Mammary epithelial cell (primary cell): Measurements from ENCODE around the gene PIGX.

Source experiments
- EZH2 ChIP-seq: IDR thresholded peaks from 2 replicates; pipeline ENCODE4 v1.6.1; 2012; ENCODE audit warnings: low read length, inconsistent platforms, borderline replicate concordance
- TF ChIP-seq, protein P1 (sequence below), 2 donors: IDR thresholded peaks in 1 of 2; conservative IDR thresholded peaks in 1 of 2; 2 replicates each; pipeline ENCODE4 v1.5.1; 2011 to 2012; ENCODE audit warnings: inconsistent platforms in 2 of 2, low read length in 2 of 2, mild to moderate bottlenecking in 2 of 2, control low read depth in 1 of 2, low read depth in 1 of 2; ENCODE audit not compliant: insufficient read depth in 1 of 2; ENCODE audit errors: extremely low read depth in 1 of 2

- TF ChIP-seq, protein P1, sequence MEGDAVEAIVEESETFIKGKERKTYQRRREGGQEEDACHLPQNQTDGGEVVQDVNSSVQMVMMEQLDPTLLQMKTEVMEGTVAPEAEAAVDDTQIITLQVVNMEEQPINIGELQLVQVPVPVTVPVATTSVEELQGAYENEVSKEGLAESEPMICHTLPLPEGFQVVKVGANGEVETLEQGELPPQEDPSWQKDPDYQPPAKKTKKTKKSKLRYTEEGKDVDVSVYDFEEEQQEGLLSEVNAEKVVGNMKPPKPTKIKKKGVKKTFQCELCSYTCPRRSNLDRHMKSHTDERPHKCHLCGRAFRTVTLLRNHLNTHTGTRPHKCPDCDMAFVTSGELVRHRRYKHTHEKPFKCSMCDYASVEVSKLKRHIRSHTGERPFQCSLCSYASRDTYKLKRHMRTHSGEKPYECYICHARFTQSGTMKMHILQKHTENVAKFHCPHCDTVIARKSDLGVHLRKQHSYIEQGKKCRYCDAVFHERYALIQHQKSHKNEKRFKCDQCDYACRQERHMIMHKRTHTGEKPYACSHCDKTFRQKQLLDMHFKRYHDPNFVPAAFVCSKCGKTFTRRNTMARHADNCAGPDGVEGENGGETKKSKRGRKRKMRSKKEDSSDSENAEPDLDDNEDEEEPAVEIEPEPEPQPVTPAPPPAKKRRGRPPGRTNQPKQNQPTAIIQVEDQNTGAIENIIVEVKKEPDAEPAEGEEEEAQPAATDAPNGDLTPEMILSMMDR (conservative IDR thresholded peaks at IDR 0.05 in 1 of 2, IDR thresholded peaks at IDR 0.05 in 1 of 2; ENCODE audit: extremely low read depth in 1 of 2, insufficient read depth in 1 of 2, low read depth in 1 of 2, low read length in 2 of 2), result no peak
- no peak for TF ChIP-seq EZH2
Measured at GRCh38 chr3:196756732-196757131, 44.6 kb downstream of the PIGX start.
